IPS DF 6.9 (cell line): Measurements from ENCODE around the gene ADGRD1.

Experiments
- DNase-seq: peaks from one replicate; pipeline ENCODE4 v3.0.0-alpha.2; 2013; ENCODE audit warnings: low read depth, low spot score
- H3K27ac ChIP-seq: one replicate; pipeline ENCODE4 v1.5.1; 2013; ENCODE audit warnings: low read length, control low read depth
- H3K27me3 ChIP-seq: 2 replicates; pipeline ENCODE4 v1.6.1; 2013; ENCODE audit warnings: mild to moderate bottlenecking, low read length; ENCODE audit not compliant: control insufficient read depth, insufficient read depth
- H3K36me3 ChIP-seq: 2 replicates; pipeline ENCODE4 v1.6.1; 2013; ENCODE audit warnings: low read length; ENCODE audit not compliant: control insufficient read depth, insufficient read depth
- H3K4me1 ChIP-seq: 2 replicates; pipeline ENCODE4 v1.6.1; 2013; ENCODE audit warnings: low read length; ENCODE audit not compliant: control insufficient read depth, insufficient read depth
- H3K4me3 ChIP-seq: 2 replicates; pipeline ENCODE4 v1.5.1; 2013; ENCODE audit warnings: mild to moderate bottlenecking, low read length
- H3K9me3 ChIP-seq: 2 replicates; pipeline ENCODE4 v1.6.1; 2013; ENCODE audit warnings: low read length, inconsistent platforms; ENCODE audit not compliant: control insufficient read depth, insufficient read depth
- WGBS: extraction: QIAGEN DNeasy Blood & Tissue Kit; methylation state at CpG from one replicate; pipeline ENCODE4 v1.1.7; 2013; ENCODE audit warnings: mixed read lengths, missing lambda C conversion rate; ENCODE audit not compliant: insufficient read length, insufficient coverage; 5-methylcytosine and 5-hydroxymethylcytosine counted together

The ADGRD1 gene

GRCh38 chr12:131140069-131140435 lies 186.3 kb downstream of the ADGRD1 start:
- Histone ChIP-seq H3K9me3 (no peaks in the 10 kb centered on the region), H3K4me1 (no peaks in the 10 kb centered on the region), H3K27ac (no peak overlapping the region), H3K36me3 (no peaks in the 10 kb centered on the region; the same call in 1 of the 2 replicates), H3K4me3 (no peak overlapping the region), H3K27me3 (no peaks in the 10 kb centered on the region)
- DNase-seq: no peak
- WGBS: no CpG with 5 or more reads among the region's 12 CpGs

GRCh38 chr12:131140697-131141096 lies 187.0 kb downstream of the ADGRD1 start:
- H3K27ac ChIP-seq: no peak overlapping the region
- no peaks in the 10 kb centered on the region; the same call in 1 of the 2 replicates for H3K36me3 ChIP-seq
- no peaks in the 10 kb centered on the region for H3K4me1 ChIP-seq
- H3K9me3 ChIP-seq: no peaks in the 10 kb centered on the region
- H3K27me3 ChIP-seq: no peaks in the 10 kb centered on the region
- WGBS: no CpG with 5 or more reads among the region's 10 CpGs
- no peak for DNase-seq
- no peak overlapping the region for H3K4me3 ChIP-seq

- DNase-seq: no peak
- Histone ChIP-seq H3K4me1 (no peaks in the 10 kb centered on the region), H3K27ac (no peak overlapping the region), H3K4me3 (no peak overlapping the region), H3K9me3 (no peaks in the 10 kb centered on the region), H3K27me3 (no peaks in the 10 kb centered on the region), H3K36me3 (no peaks in the 10 kb centered on the region; the same call in 1 of the 2 replicates)
- WGBS: no CpG with 5 or more reads among the region's 8 CpGs
Observed at GRCh38 chr12:131141514-131141913, 187.8 kb downstream of the ADGRD1 start.

DNA sequence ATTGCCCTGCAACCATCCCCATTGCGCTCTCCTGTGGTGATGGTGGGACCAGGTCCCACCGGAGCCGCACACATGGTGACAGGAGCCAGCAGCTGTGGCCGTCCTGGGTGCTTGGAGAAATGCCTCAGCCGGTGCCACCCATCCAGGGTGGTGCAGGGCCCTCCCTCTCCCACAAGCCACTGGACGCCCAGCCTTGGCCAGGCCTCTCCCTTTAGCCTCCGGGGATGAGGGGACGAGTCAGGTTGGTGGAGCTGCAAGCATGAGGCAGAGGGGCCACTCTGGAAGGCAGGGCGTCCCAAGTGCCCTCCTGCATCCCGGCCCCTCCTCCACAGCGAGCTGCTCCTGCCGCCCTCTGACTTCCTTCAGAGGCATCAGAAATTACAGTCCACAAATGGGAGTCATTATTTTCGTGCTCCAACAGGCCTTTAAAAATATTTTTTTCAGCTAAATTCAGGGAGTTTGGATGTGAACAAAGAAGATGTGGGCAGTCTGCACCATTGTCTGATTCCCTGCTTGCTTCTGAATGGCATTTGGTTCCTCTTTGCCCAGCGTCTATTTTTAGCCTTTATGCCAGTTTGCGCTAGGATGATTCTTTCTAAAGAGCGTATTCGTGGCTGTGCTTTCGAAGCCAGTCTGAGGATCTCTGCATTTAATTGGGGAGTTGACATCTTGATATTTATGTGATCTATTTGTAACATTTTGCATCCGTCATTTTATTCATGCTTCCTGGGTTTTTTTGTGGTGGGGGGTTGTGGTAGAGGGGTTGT lies 189.4 kb downstream of the ADGRD1 start:
- H3K9me3 ChIP-seq: no peaks in the 10 kb centered on the region
- WGBS: no CpG with 5 or more reads among the region's 19 CpGs

DNA sequence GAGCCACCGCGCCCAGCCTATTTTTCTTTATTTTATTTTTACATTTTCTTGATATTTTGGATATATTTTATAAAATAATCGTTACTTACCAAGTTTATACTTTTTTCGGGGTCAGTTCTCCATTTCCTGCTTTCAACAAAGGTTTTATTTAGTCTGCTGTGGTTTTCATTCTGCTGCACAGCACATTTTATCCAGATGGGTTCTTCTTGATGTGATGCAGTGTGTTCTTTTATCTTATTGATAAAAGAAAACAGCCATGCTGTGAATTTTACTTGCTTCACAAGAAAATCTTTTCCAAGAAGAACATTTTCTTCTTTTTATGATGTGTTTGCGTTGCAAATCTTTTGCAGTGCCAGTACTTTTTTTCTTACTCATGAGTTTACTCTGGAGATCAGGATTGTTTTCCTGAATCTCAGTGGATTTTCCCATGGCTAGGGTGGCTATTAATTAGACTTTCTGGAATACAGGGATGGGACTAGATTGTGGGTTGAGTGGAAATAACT lies 192.5 kb downstream of the ADGRD1 start:
- H3K4me3 ChIP-seq: no peak overlapping the region
- H3K4me1 ChIP-seq: no peaks in the 10 kb centered on the region
- H3K36me3 ChIP-seq: no peaks in the 10 kb centered on the region
- no peak for DNase-seq
- H3K27me3 ChIP-seq: no peaks in the 10 kb centered on the region
- no peaks in the 10 kb centered on the region for H3K9me3 ChIP-seq
- WGBS: no CpG with 5 or more reads among the region's 5 CpGs
- H3K27ac ChIP-seq: no peak overlapping the region

More for the DNA sequence above, 189.4 kb downstream of the ADGRD1 start:
- no peak for DNase-seq
- H3K36me3 ChIP-seq: no peaks in the 10 kb centered on the region
- no peak overlapping the region for H3K27ac ChIP-seq
- no peak overlapping the region for H3K4me3 ChIP-seq
- no peaks in the 10 kb centered on the region for H3K4me1 ChIP-seq
- H3K27me3 ChIP-seq: no peaks in the 10 kb centered on the region

- no peaks in the 10 kb centered on the region for H3K36me3 ChIP-seq
- DNase-seq: no peak
- no peaks in the 10 kb centered on the region for H3K4me1 ChIP-seq
- no peaks in the 10 kb centered on the region for H3K27me3 ChIP-seq
- WGBS: no CpG with 5 or more reads among the region's 1 CpG
- no peak overlapping the region for H3K27ac ChIP-seq
- no peaks in the 10 kb centered on the region for H3K9me3 ChIP-seq
- no peak overlapping the region for H3K4me3 ChIP-seq
Observed at GRCh38 chr12:131147293-131147692, 193.6 kb downstream of the ADGRD1 start.

DNA sequence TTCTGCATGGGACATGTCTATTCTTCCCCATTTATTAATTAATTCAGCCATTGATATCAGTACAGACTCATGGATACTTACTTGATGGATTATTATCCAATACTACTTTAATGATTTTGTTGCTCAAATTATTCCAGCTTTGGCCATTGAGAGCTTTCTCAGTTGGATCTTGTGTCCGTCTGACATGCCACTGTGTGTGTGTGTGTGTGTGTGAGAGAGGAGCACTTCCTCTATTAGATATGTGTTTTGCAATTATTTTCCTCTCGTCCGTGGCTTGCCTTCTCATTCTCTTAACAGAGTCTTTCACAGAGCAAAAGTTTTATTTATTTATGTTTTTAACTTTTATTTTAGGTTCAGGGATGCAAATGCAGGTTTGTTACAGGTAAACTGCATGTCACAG lies 194.2 kb downstream of the ADGRD1 start:
- H3K27me3 ChIP-seq: no peaks in the 10 kb centered on the region
- no peaks in the 10 kb centered on the region for H3K9me3 ChIP-seq
- no peak overlapping the region for H3K27ac ChIP-seq
- H3K36me3 ChIP-seq: no peaks in the 10 kb centered on the region
- no peak overlapping the region for H3K4me3 ChIP-seq
- WGBS: no CpG with 5 or more reads among the region's 3 CpGs
- no peaks in the 10 kb centered on the region for H3K4me1 ChIP-seq
- DNase-seq: no peak

DNA sequence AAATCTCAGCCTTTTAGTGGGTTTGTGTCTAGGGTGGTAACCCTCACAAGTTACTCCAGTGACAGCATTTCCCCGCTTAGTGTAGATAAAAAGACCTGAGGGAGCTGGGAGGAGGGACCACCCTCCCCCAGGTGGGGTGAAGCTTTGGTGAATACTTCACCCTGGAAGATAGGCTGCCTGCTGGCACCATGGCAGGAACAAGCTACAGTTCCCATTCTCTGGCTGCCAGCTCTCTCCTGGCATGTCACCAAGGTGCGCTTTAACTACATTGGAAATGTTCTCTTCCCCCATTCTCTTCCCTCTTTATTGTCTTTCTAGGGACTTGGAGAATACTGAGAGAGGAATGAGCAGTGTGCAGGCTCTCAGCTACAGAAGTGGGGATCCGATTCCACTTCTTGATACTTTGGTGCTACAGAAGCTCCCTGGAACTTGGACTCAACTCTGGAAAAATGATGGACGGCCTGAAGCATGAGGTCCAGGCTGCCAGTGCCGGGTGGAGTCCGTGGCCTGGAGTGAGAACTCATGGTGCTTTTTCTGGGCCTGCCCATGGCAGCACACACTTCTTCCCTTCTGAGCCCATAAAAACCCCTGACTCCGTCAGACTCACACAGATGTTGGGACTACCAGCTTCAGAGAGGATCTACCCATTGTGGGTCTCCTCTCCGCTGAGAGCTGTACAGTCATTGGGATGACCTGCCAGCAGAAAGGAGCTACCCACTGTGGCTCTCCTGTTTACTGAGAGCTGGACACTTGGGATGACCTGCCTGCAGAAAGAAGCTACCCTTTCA lies 198.0 kb downstream of the ADGRD1 start:
- H3K27me3 ChIP-seq: no peaks in the 10 kb centered on the region
- DNase-seq: no peak
- H3K9me3 ChIP-seq: no peaks in the 10 kb centered on the region
- no peaks in the 10 kb centered on the region for H3K36me3 ChIP-seq
- H3K27ac ChIP-seq: no peak overlapping the region
- WGBS: no CpG with 5 or more reads among the region's 8 CpGs
- no peaks in the 10 kb centered on the region for H3K4me1 ChIP-seq
- no peak overlapping the region for H3K4me3 ChIP-seq

GRCh38 chr12:131152587-131152986 lies 198.9 kb downstream of the ADGRD1 start:
- no peaks in the 10 kb centered on the region for H3K9me3 ChIP-seq
- H3K27me3 ChIP-seq: no peaks in the 10 kb centered on the region
- DNase-seq: no peak
- no peak overlapping the region for H3K27ac ChIP-seq
- no peaks in the 10 kb centered on the region for H3K4me1 ChIP-seq
- H3K4me3 ChIP-seq: no peak overlapping the region
- no peaks in the 10 kb centered on the region for H3K36me3 ChIP-seq
- WGBS: no CpG with 5 or more reads among the region's 5 CpGs

GRCh38 chr12:131153016-131153415 lies 199.3 kb downstream of the ADGRD1 start:
- no peak overlapping the region for H3K4me3 ChIP-seq
- H3K27me3 ChIP-seq: no peaks in the 10 kb centered on the region
- no peaks in the 10 kb centered on the region for H3K36me3 ChIP-seq
- no peak overlapping the region for H3K27ac ChIP-seq
- no CpG with 5 or more reads among the region's 5 CpGs for WGBS
- no peaks in the 10 kb centered on the region for H3K4me1 ChIP-seq
- no peaks in the 10 kb centered on the region for H3K9me3 ChIP-seq
- no peak for DNase-seq
